ENCODE data around the gene PRLHR.

DNA sequence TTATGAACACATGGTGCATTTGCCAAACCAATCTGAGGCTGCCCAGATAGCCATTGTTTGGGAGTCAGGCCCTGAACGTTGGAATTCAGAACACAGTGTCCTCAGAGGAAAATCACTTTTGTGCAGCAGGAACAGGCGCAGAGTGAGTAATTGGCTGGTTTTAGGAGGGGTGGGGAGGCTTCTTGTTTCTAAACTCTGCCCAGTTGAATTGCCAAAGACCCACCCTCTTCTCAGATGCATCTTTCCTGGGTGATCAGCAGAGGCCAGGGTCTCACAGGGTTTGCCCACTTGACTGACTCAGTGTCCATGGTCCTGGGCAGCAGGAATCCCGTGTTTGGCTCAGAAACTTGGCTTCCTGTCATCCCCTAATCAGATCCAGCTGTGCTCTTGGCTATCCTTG is 24.3 kb downstream of the PRLHR start:
- TF ChIP-seq, protein P1, sequence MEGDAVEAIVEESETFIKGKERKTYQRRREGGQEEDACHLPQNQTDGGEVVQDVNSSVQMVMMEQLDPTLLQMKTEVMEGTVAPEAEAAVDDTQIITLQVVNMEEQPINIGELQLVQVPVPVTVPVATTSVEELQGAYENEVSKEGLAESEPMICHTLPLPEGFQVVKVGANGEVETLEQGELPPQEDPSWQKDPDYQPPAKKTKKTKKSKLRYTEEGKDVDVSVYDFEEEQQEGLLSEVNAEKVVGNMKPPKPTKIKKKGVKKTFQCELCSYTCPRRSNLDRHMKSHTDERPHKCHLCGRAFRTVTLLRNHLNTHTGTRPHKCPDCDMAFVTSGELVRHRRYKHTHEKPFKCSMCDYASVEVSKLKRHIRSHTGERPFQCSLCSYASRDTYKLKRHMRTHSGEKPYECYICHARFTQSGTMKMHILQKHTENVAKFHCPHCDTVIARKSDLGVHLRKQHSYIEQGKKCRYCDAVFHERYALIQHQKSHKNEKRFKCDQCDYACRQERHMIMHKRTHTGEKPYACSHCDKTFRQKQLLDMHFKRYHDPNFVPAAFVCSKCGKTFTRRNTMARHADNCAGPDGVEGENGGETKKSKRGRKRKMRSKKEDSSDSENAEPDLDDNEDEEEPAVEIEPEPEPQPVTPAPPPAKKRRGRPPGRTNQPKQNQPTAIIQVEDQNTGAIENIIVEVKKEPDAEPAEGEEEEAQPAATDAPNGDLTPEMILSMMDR (IDR thresholded peaks at IDR 0.05) = no peak
- TF ChIP-seq POLR2A (IDR thresholded peaks at IDR 0.05) = no peak

Measured in breast epithelium (tissue), 3 donors.